Mucosa of rectum (tissue), 2 donors: Measurements from ENCODE around the gene EPHA2.

ENCODE experiments used
- H3K27ac ChIP-seq, 2 donors: one replicate each; pipeline ENCODE4 v1.7.0; 2013; ENCODE audit warnings: inconsistent platforms in 2 of 2, low read depth in 2 of 2, low read length in 2 of 2
- H3K27me3 ChIP-seq, 2 donors: one replicate each; pipeline ENCODE4 v1.7.0; 2013; ENCODE audit warnings: low read length in 2 of 2; ENCODE audit not compliant: control insufficient read depth in 2 of 2, insufficient read depth in 2 of 2
- H3K36me3 ChIP-seq, 2 donors: one replicate each; pipeline ENCODE4 v1.7.0; 2013; ENCODE audit warnings: low read length in 2 of 2; ENCODE audit not compliant: control insufficient read depth in 2 of 2, insufficient read depth in 2 of 2
- H3K4me1 ChIP-seq, 2 donors: one replicate each; pipeline ENCODE4 v1.7.0; 2013; ENCODE audit warnings: low read length in 2 of 2, mild to moderate bottlenecking in 1 of 2; ENCODE audit not compliant: control insufficient read depth in 2 of 2, insufficient read depth in 2 of 2
- H3K4me3 ChIP-seq, 2 donors: one replicate each; pipeline ENCODE4 v1.7.0; 2013; ENCODE audit warnings: low read length in 2 of 2
- H3K9ac ChIP-seq, 2 donors: one replicate each; pipeline ENCODE4 v1.7.0; 2013; ENCODE audit warnings: low read length in 2 of 2, low read depth in 1 of 2, mild to moderate bottlenecking in 1 of 2
- H3K9me3 ChIP-seq, 2 donors: one replicate each; pipeline ENCODE4 v1.7.0; 2013; ENCODE audit warnings: low read length in 2 of 2; ENCODE audit not compliant: control insufficient read depth in 2 of 2
- donor health status: healthy.
- donor health status: Normal muscosa, but diverticular disease.

The EPHA2 gene

GRCh38 chr1:16161717-16162116 lies 5.8 kb upstream of the EPHA2 start:
- Histone ChIP-seq H3K36me3 (no peaks in the 10 kb centered on the region), H3K9me3 (no peaks in the 10 kb centered on the region), H3K4me1 (peaks cover 18 to 35% of the 10 kb centered on the region in 2 donors), H3K27ac (peak overlapping the region; percentile 54 to 63), H3K4me3 (no peak overlapping the region), H3K9ac (no peak overlapping the region), H3K27me3 (no peaks in the 10 kb centered on the region)

GRCh38 chr1:16158993-16159831 lies 3.3 kb upstream of the EPHA2 start:
- H3K4me3 ChIP-seq, result no peak overlapping the region
- H3K9ac ChIP-seq, result peak overlapping the region; percentile 24 to 65
- H3K9me3 ChIP-seq, result no peaks in the 10 kb centered on the region
- H3K4me1 ChIP-seq, result peaks cover 19 to 31% of the 10 kb centered on the region in 2 donors
- peak overlapping the region; percentile 74 to 76 for H3K27ac ChIP-seq
- H3K36me3 ChIP-seq, result no peaks in the 10 kb centered on the region
- no peaks in the 10 kb centered on the region for H3K27me3 ChIP-seq

- peaks cover 31 to 41% of the 10 kb centered on the region in 2 donors for H3K4me1 ChIP-seq
- no peaks in the 10 kb centered on the region for H3K36me3 ChIP-seq
- H3K4me3 ChIP-seq, result no peak overlapping the region
- peak overlapping the region in 1 of 2 donors; percentile 58 for H3K27ac ChIP-seq
- H3K9me3 ChIP-seq, result no peaks in the 10 kb centered on the region
- H3K27me3 ChIP-seq, result no peaks in the 10 kb centered on the region
- no peak overlapping the region for H3K9ac ChIP-seq
These were observed 2.2 kb upstream of the EPHA2 start for GRCh38 chr1:16158025-16158424.

DNA sequence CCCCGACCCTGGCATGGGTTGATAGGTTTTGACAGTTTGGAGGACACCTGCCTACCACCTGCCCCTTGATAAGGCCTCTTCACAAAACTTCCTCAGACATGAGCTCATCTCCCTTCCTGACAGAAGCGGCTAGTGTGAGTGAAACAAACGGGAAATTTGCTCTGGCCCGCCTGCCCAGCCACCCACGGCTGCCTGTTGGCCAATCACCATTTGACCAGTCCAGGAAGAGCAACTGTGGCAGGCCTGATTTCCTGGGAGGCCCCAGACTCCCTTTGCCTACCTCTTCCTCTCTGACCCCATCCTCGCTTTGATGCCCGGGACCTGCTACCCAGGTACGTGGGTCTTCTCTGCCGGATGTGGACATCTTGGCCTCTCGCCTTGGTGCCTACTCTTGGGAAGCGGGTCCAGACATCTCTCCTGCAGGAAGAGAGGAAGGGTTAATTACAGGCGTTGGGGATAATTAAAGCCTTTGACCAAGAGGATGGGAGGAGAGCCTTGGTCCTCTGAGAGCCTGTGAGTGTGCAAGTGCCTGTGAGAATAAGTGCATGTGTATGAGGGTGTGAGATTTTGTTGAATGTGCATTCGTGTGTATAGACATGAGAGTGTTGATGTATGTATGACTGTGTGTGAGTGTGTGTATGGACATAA lies 1.1 kb upstream of the EPHA2 start:
- Histone ChIP-seq H3K36me3 (no peaks in the 10 kb centered on the region), H3K27me3 (no peaks in the 10 kb centered on the region), H3K9ac (no peak overlapping the region), H3K4me1 (peaks cover 30 to 41% of the 10 kb centered on the region in 2 donors), H3K9me3 (no peaks in the 10 kb centered on the region), H3K27ac (no peak overlapping the region), H3K4me3 (no peak overlapping the region)

- Histone ChIP-seq H3K27me3 (no peaks in the 10 kb centered on the region), H3K4me3 (peak overlapping the region; percentile 74 to 76), H3K27ac (peak overlapping the region; percentile 89 to 91), H3K4me1 (peaks cover 25 to 38% of the 10 kb centered on the region in 2 donors), H3K9me3 (no peaks in the 10 kb centered on the region), H3K36me3 (peaks cover 4 to 13% of the 10 kb centered on the region in 2 donors), H3K9ac (peak overlapping the region; percentile 75 to 83)
These were observed 1.7 kb downstream of the EPHA2 start for GRCh38 chr1:16153999-16154673.

GRCh38 chr1:16153096-16153998 lies 2.5 kb downstream of the EPHA2 start:
- Histone ChIP-seq H3K4me3 (peak overlapping the region; percentile 74 to 76), H3K9me3 (no peaks in the 10 kb centered on the region), H3K27me3 (no peaks in the 10 kb centered on the region), H3K36me3 (peaks cover 11 to 21% of the 10 kb centered on the region in 2 donors), H3K4me1 (peaks cover 25 to 31% of the 10 kb centered on the region in 2 donors), H3K9ac (peak overlapping the region; percentile 75 to 83), H3K27ac (peak overlapping the region; percentile 54 to 89)

DNA sequence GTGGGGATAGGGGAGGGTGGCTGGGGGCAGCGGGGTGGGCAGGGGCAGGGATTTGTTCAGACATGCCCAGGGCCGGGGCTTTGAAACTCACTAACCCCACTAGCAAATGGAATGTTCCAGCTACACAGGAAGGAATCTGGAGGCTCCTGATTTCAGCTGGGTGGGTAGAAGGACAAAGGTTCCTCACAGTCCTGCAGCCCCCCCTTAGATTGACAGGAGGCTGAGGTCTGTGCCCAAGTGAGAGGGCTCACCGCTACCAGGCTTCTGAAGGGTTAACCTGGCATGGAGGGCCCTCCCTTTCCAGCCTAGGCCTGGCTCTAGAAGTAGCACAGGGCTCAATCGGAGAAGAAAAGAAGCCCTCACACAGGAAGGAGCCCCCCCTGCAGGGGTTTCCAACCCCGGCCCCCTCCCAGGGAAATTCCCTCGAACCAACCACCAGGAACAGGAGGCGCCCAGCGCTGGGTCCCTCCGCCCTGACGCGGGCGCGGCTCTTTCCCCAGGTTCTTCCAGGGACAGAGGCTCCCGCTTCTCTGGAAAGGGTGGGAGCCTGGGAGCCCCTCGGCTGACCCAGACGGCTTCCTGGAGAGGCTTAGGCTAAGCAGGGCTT lies 3.3 kb downstream of the EPHA2 start:
- Histone ChIP-seq H3K27ac (peak overlapping the region; percentile 48 to 54), H3K27me3 (no peaks in the 10 kb centered on the region), H3K36me3 (peaks cover 15 to 26% of the 10 kb centered on the region in 2 donors), H3K4me1 (peaks cover 25 to 31% of the 10 kb centered on the region in 2 donors), H3K4me3 (peak overlapping the region; percentile 18 to 57), H3K9ac (peak overlapping the region in 1 of 2 donors; percentile 83), H3K9me3 (no peaks in the 10 kb centered on the region)

- Histone ChIP-seq H3K4me3 (no peak overlapping the region), H3K9ac (no peak overlapping the region), H3K27ac (no peak overlapping the region), H3K9me3 (no peaks in the 10 kb centered on the region), H3K27me3 (no peaks in the 10 kb centered on the region), H3K4me1 (peaks cover 25 to 26% of the 10 kb centered on the region in 2 donors), H3K36me3 (peaks cover 15 to 27% of the 10 kb centered on the region in 2 donors)
These were observed 3.9 kb downstream of the EPHA2 start for GRCh38 chr1:16151995-16152384.
